GM21529 (cell line): ENCODE data around the gene NAA16.
"Not testable (repeated sequence)": the region's sequence is repeated elsewhere in the genome, so short reads cannot be mapped to it uniquely, and the experiment has no call there.

ENCODE experiments used
- ATAC-seq: cut with Tn5 transposase; IDR thresholded peaks from one replicate; pipeline ENCODE4 v1.9.1; 2021; ENCODE audit not compliant: unreplicated experiment

NAA16 gene

DNA sequence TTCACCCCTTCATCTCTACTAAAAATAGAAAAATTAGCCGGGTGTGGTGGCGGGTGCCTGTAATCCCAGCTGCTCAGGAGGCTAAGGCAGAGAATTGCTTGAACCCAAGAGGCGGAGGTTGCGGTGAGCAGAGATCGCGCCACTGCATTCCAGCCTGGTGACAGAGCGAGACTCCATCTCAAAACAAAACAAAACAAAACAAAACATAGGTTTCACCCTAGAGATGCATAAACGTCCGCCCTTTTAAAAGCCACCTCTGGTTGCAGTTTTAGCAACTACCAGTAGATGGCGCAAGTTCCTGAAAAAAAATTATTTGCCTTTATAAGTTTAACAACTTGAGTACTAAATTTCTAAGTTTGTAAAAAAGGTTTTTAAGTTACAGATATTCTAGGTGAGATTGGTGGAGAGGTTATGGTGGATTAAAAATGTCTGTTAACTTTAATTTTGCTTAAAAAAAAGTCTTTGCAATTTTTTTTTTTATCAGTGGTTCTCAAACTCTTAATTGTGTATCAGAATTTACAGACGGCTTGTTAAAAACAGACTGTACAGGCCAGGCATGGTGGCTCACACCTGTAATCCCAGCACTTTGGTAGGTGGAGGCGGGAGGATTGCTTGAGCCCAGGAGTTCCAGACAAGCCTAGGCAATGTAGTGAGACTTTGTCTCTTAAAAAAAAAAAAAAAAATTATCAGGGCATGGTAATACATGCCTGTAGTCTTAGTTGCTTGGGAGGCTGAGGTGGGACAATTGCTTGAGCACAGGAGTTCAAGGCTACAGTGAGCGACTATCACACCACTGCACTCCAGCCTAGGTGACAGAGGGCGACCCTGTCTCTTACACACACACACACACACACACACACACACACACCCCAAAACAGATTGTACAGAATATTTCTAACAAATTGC lies 42.1 kb downstream of the NAA16 start:
- ATAC-seq, result no peak

DNA sequence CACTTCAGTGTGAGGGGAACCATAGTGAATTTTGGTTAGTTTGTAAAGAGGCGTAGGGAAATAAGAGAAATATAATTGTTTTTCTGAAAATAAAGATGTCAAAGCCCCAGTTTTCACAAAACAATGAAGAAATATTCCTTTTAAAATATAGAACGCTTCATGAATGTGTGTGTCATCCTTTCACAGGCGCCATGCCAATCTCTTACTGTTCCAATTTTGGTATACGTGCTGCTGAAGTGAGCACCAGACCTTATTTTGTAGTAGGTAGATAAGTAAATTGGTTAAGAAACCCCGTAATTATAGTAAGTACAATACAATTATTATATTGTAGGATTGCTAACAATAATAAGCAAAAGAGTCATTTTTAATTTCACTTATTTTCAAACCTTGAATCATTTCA lies 43.3 kb downstream of the NAA16 start:
- ATAC-seq, result no peak

DNA sequence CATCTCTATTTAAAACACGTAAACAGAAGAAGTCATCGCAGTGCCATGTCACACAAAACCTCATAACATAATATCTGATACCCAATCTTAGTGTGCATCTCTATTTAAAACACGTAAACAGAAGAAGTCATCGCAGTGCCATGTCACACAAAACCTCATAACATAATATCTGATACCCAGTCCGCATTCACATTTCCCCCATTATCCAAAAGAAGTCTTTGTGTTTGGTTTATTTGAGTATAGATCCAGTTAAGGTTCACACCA lies 45.2 kb downstream of the NAA16 start:
- not testable (repeated sequence) for ATAC-seq

DNA sequence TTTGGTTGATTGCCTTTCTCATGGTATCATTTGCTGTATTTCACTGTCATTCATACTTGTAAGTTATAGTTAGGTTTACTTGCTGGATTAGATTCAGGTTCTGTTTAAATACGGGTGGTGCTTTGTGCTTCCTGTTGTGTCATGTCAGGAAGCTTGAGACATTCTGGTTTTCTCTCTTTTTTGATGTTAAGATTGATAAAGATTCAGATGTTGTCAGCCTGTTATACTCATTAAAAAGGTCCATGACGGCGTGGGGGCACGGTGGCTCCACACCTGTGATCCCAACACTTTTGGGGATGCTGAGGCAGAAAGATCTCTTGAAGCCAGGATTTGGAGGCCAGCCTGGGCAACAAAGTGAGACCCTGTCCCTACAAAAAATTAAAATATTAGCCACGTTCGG lies 45.7 kb downstream of the NAA16 start:
- no peak for ATAC-seq

DNA sequence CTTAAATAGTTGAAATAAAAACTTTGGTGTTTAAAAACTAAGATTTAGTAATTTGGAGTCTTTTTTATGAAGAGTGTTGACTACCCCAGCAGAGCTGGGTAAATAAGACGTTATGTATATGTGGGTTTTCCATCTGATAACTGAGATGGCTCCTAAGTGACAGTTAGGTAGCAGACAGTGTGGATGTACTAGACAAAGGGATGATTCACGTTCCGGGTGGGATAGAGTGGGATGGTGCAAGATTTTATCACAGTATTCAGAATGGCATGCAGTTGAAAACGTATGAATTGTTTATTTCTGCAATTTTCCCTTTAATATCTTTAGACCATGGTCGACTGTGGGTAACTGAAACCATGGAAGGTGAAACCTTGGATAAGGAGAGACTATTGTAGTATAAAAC lies 50.4 kb downstream of the NAA16 start:
- ATAC-seq, result no peak

DNA sequence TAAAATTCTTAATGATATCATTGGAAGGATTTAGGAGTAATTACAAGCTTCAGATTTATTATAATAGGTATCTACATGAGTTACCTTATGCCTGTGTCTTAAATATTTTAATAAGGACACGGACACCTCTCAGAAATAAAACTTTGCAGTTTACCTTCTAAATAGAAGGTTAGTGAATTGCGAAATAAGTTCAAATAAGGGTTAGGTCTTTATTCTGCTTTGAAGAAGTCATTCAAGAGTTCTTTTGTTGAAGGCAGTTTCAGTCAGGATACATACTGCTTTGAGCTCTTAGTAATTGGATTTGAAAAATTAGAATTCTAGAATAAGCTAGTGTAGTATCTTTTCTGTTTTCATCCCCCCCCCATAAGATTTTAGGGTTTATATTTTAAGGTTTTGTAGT lies 53.0 kb downstream of the NAA16 start:
- ATAC-seq, result no peak

DNA sequence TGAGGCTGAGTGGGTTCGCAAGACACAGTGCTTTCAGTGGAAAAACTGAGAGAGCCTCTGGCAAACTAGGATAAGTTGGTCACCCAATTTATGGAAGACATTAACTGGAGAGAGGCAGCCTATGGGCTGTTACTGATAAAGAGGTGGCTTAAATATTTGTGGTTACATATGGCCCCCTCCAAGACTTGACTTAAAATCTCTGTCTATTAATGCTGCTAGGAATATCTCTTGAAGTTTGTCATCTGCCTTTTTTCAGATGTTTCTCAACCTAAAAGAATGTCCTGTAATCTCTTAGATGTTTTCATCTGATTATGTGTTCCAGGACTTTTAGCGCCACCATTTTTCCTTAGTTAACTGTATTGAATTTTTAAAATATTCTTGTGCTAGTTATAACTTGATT lies 54.6 kb downstream of the NAA16 start:
- no peak for ATAC-seq

DNA sequence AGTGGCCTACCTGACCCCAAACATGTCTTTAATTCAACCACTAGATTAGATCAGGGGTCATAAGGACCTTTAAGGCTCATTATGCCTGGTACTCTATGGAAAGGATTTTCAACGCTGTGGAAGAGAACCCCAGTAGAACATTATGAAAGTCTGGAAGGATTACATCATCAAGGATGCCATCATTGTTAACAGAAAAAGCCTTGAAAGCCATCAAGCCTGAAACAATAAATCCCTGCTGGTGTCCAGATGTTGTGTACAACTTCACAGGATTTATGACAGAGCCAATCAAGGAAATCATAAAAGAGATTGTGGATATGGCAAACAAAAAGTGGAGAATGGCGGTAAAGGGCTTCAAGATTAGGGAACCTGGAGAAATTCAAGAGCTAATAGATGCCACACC lies 59.7 kb downstream of the NAA16 start:
- no peak for ATAC-seq

DNA sequence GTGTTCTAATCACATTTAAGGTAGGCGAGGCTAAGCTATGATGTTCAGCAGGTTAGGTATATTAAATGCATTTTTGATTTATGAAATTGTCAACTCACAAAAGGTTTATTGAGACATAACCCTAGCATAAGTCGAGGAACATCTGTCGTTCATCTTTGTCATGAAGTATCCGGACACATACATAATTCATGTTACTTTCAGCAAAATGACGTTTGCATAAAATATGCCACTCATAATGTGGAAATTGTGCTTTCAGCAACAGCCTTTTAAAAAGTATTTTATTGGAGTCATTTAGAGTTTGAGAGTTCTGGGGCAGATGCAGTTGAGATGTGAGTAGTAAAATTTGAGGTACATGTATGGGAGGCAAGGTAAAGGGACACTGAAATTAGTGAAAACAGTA lies 66.4 kb downstream of the NAA16 start:
- ATAC-seq, result no peak

DNA sequence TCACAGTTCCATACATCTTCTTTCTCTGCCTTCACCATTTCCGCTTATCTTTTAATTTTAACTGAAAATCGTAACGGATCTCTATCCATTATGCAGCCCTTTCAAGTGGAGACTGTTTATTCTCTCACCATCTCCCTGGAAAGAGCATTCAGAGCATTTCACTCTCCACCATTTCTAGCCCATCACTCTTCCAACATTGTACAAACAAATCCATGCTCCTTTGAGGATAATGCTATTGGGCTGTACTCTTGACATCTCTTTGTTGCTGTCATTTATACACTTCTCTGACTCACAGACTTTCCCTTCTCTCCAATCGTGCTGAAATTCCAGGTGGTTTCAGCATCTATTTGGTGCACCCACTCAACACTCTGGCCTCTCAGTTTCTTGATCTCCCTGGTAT lies 71.4 kb downstream of the NAA16 start:
- no peak for ATAC-seq

DNA sequence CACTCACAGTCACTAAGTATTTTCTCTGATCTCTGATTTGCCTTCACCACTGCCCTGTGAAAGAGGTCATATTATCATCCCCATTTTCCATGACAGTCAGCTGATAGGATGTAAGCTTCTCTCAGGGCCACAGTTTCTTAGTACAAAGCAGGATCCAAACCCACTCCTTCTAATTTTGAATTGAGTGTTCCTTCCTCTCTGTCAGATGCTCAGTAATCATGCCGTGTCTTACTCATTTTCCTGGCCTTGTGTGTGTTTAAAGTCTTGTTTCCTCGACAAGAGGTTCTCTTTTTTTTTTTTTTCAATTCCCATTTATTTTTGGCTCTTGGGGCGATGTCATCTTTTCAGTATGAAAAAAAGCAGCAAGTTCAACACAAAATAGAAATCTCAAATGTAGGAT lies 72.3 kb downstream of the NAA16 start:
- no peak for ATAC-seq

DNA sequence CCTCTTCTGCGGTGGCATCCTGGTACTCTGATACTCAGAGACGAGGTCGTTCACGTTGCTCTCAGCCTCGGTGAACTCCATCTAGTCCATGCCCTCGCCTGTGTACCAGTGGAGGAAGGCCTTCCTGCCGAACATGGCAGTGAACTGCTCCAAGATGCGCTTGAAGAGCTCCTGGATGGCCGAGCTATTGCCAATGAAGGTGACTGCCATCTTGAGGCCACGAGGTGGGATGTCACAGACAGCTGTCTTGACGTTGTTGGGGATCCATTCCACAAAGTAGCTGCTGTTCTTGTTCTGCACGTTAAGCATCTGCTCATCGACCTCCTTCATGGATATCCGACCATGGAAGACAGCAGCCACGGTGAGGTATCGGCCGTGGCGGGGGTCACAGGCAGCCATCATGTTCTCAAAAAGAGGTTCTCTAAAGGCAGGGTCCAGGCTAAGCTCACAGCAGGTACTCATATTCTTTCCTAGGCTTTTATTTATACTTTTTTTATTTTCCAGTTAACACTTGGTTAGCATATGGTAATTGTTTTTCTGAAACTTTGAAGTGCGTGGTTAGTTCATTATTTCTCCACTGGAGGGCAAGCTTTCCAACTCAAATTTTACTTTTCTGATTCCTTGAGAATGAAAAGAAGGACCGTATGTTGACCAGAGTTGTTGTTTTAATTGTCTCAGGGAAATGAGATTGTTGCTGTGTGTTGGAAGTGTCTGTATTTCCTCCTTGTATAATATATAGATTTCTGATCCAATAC lies 73.9 kb downstream of the NAA16 start:
- ATAC-seq, result no peak

DNA sequence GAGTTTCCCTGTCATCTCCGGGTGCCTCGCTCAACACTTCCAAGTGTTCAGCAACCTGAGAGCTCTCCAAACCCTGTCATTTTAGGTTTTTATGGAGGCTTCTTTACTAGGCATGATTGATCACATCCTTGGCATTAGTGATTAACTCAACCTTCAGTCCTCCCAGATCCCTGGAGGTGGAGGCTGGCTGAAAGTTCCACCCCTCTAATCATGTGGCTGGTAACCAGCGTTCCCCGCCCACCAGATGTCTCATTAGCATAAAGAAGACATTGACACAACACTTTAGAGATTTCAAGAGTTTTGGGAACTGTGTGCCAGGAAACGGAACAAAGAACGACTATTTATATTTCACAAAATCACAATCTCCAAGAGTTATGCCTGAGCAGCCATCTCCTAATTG lies 75.1 kb downstream of the NAA16 start:
- no peak for ATAC-seq

DNA sequence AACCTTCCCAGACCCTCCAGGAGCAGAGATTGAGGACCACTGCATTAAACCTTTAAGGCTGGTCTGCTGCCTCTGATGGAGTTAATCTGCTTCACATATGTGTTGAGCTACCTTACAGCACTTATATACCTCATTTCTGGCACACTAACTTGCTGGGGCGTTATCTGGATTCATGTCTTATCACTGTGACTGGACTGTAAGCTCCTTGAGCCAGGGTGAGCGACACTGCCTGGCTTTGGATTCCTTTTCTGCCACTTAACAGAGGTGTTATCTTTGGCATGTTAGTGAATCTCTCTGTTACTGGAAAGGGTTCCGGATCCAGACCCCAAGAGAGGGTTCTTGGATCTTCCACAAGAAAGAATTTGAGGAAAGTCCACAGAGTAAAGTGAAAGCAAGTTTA lies 76.5 kb downstream of the NAA16 start:
- no peak for ATAC-seq

DNA sequence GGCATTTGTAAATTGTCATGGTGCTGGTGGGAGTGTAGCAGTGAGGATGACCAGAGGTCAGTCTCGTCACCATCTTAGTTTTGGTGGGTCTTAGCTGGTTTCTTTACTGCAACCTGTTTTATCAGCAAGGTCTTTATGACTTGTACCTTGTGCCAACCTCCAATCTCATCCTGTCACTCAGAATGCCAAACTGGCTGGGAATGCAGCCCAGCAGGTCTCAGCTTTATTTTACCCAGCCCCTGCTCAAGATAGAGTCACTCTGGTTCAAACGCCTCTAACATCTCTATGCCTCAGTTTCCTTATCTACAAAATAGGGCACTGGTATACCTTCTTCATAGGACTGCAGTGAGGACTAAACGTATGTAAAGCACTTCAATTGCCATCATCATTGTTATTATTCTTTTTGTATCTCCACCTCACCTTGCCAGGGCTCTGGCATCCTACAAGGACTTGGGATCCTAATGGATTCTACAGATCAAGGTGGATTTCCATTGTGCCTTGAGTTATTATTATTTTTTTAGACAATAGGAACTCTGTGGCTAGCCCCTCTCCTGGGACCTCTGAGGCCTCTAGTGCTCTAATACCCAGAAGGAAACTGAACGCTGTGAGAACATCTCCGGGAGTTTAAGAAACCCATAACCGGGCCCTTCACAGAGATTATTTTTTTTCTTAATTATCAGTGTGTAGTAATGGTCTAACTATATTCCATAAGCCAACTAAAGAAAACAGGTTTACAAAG lies 77.2 kb downstream of the NAA16 start:
- ATAC-seq, result no peak

DNA sequence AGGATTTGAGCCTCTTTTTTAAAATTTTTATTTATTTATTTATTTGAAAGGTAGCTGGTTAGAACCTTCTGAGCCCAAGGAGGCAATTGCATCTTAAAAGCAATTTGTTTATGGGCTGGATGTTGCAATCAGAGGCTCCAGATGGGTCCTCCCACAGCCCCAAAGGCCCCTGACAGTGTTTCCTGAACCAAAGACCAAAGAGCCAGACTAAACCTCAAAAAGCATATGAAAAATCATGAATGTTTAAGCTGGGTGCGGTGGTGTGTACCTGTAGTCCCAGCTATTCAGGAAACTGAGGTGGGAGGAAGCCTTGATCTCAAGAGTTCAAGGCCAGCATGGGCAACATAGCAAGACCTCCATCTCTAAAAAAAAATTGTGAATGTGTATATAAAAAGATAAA lies 78.5 kb downstream of the NAA16 start:
- ATAC-seq, result no peak

DNA sequence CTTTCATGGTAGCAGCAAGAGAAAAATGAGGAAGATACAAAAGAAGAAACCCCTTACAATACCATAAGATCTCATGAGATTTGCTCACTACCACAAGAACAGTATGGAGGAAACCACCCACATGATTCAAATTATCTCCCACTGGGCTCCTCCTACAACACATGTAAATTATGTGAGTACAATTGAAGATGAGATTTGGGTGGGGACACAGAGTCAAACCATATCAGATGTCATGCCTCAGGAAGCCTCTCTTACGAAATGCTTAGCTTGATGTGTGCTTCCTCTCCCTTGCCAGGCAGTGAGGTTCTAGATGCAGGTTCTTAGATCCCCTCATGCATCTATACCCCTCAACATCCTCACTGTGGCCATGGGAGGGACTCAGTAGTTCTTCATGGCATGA lies 83.1 kb downstream of the NAA16 start:
- no peak for ATAC-seq

DNA sequence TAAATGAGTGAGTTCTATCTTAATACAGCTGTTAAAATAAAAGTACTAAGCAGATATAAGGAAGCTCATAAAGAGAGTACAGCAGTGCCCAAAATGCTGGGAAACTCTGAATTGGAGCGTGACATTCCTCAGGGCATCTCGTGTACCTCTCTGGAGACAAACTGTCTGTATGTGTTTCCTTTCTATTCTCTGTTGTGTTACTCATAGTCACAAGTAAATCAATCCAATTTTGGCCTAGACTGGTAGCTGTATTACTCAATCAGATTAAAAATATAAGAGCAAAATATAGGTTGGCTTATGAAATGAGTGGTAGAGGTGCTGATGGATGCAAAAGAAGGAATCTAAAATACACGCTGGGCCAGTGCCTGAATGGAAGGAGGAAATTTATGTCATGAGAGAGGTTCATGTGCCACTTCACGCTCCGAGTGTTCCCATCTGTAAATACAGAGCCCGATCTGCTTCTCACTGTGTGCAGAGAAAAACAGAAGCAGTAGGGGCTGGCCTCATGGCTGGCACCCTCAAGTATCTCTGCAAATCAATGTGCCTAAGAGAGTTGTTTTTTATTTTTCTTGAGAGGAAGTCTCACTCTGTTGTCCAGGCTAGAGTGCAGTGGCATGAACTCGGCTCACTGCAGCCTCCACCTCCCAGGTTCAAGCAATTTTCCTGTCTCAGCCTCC lies 87.6 kb downstream of the NAA16 start:
- ATAC-seq, result no peak

DNA sequence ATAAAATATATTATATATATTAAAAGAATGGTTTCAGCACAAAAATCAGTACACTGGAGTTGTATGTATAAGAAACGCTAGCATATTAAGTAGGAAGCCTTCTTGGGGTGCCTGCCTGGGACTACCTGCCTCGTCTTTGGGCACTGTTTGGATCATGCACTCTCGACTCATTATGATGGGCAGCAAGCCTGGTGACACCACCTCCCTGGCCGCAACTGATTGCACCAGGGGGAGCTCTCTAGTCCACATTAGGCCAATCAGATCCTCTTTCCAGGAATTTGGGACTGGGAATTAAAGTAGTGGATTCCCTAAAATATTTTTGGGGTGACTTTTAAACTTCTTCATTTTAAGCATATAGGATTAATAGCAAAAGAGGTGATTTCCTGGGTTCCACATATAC lies 90.3 kb downstream of the NAA16 start:
- ATAC-seq, result no peak

DNA sequence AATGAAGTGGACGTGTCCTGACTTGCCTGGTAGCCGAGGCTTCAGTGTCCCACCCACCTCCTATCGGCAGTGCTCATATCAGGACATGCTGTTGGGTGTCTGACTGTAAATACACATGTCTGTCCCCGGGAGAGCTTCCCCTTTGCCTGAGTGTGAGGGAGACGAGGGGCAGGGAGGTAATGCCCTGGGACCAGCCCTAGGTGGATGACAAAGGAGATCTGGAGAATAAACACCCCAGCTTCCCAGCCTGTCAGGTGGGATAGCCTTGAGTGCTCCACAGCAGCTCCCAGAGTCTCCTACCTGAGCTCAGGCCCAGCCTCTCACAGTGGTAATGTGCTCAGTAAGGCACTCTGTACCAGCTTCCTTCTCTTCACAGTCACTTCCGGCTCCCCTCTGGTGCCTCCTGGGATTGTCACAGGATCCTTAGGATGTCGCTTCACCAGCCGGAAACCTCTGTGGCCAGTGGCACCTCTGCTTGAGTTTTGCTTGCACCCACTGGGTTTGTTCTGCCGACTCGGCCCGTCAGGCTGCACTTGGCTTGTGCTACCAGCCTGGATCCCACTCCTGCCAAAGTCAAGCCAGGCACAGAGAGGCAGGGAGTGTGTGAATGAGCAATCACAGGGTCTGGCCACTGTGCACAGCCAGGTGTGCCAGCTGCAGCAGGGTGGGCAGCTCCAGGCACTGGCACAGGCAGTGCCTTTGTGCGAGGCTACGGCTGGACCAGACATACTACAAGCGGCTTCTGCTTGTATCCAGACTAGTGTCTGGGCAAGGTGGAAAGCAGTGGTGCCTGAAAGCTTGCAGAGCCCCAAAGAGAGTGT lies 91.8 kb downstream of the NAA16 start:
- ATAC-seq, result no peak

DNA sequence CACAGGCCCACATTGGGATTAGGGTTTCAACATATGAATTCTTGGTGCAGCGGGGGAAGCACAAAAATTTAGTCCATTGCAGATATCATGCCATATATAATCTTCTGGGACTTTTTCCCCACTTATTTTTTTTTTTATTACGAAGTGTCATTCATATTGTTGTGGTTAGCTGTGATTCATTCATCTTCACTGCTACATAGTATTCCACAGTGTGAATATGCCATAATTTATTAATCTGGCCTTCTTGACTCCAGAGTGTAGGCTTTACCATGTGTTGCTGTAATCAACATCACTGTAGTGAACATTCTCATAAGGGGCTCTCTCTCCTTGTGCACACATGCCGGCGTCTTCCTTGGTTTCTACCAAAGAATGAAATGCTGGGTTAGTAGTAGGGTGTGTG lies 92.9 kb downstream of the NAA16 start:
- ATAC-seq, result no peak
